KG1 (cell line): Measurements from ENCODE around the gene SARDH.

Experiments
- DNase-seq: peaks from one replicate; lab custom pipeline; 2025; lab: John Stamatoyannopoulos, UW

SARDH gene

DNA sequence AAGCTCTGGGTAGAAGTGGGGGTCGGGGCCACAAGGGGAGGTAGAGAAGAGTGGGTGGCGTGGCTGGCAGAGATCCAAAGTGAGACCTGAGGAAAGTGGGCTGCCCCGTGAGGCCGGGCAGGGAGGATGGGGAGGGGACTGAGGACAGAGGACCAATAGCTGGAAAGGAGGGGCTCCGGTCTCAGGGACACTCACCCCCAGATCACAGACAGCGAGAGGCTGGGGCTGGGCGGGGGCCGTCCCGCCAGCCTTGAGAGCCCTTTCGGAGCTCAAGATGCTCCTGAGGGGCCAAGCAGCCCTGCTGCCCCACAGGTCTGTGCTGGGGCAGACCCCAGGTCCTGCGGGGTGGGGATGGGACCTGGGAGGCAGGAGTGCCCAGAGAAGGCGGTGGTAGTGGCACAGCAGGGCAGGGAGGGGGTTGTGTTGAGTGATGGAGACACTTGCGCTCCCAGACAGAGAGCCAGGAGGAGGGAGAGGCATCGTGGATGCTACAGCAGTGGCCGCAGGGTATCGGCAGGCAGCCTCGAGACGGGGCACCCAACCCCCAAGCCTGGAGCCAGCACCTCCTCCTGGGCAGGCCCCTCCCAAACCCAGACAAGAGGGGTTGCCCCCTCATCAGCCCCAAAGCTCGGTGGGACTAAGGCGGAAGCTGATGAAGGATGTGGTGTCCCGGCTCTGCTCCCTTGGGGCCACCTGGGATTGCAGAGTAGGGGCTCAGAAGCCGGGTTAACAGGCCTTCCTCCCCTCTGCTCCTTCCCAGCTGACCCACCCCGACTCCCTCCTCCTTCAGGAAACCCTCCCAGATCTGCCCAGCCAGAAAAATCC, 3.4 kb downstream of the SARDH start:
- no peak for DNase-seq

DNA sequence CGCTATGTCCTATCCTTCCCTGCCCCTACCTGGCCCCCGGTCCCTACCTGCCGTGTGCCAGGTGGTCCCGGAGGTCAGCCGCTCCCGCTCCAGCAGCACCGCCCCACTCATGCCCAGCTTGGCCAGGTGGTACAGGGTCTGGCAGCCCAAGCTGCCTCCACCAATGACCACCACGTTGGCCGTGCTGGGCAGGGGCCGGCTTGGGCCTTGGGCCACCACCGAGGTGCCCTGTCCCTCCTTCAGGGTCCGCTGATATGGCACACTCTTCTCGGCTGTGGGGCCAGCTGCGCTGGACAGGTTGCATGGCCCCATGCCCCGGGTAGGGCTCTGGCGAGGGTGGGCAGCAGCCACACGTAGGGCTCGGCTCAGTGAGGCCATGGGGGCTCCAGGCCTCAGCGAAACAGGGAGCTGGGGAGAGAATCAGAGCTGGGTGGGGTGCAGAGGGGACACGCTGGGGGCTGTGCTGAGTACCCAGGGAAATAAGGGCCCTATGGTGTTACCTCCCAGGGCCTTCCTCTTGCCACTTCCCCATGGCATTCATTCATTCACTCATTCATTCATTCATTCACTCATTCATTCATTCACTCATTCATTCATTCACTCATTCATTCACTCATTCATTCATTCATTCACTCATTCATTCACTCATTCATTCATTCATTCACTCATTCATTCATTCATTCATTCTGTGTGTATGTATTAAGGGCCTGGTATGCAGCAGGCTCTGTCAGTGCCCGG, 4.2 kb downstream of the SARDH start:
- DNase-seq = no peak

DNA sequence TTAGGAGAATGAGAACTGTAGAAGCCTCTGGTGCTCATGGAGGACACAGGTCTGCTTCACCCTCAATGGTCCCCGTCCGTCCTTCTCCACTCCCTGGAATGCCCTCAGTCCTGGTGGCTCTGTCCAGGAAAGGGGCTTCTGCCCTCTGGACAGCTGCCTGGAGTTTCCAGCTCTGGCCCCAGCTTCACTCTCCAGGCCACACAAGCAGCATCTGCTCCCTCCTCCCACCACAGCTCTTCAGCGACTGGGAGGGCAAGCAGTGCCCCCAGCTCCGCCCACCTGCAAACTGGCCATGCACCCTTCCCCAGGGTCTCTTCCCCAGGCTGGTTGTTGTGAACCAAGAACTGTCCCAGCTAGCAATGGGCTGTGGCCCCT, 4.7 kb downstream of the SARDH start:
- DNase-seq = no peak

DNA sequence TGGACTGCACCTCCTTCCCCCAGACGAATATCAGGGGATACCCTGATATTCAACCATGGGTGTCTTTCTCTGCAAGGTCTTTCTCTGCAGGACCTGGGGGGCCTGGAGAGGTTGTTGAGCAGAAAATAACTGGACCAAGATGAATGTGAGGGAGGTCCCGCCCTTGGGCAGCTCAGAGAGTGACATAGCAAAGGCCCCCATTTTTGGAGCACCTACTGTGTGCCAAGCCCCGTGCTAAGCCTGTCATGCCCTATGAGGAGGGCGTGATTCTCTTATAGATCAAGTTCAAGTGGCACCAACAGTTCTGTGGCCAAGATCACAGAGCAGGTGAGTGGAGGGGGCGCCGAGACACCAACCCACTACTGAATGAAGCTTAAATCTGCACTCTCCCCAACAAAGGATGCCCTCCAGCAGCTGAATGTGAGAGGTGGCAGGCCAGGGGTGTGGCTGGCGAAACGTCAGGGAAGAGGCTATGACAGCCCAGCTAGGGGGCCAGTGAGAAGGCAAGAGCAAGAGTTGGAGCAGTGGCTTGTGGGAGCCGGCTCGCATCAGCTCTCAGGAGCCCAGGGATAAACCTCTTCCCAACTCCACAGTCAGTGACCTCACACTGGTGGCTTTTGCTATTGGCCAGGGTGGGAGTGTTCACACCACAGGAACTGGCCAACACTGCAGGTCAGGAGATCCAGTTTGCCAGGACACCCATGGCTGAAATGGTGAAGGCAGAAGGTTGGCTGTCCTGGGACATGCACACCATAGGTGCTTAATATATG, 5.3 kb downstream of the SARDH start:
- no peak for DNase-seq

DNA sequence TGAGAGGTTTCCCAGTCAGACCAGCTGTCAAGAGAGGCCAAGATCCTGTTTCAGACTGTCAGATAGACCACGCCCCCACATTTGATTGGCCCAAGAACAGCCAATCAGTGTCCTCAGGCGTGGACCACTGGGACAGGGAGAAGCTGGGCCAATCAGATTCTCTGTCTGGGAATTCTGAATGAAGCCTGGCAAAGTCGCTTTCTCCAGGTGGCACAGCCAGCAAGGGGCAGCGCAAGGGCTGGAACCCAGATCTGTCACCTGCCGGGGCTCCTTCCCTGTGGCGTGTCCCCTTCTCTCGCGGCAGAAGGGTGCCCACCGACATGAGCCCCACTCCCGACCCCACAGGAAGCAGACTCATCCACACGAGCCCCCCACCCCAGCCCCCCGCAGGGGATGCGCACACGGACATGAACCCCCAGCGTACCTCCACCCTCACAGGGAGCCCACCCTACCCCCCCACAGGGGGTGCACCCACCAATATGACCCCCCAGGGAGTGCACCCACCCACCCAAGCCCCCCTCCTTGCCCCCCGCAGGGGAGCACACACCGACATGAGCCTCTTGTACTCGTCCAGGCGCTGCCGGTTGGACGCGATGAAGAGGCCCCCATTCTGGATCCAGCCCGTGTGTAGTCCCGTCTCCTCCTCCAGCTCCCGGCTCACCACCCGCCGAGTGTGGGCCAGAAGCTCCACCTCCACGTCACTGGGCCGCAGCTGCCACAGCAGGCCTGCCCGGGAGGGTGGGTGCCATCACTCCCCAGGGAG, 6.1 kb downstream of the SARDH start:
- no peak for DNase-seq

DNA sequence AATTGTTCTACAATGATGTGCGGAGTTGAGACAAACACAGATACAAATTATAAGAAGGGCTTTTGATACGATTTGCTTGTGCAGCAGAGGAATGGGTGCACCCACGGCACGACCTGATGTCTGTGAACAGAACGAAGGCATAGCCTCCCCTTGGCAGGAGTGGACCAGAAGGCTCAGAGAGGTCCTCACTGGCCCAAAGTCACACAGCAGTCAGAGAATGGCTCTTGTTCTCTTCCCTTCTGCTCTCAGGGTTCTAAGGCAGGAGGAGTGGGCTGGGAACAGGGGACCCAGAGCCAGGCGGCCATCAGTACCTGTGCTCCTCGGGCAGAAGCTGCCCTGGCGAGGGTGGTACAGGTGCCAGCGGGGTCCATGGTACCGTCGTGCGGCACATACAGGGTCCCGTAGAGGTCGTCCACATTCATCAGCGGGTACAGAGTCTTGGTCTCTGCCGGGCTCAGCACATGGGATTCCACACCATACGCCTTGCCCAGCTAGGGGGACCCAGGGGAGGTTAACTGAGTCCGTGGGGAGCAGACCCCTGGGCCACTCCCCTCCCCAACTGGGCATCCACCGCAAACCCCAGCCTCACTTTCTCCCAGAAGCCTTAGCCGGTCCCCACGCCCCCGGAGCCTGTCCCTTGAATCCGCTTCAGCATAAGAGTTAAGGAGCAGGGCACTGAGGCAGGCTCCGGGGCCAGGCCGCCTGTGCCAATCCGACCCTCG, 7.0 kb downstream of the SARDH start:
- no peak for DNase-seq

DNA sequence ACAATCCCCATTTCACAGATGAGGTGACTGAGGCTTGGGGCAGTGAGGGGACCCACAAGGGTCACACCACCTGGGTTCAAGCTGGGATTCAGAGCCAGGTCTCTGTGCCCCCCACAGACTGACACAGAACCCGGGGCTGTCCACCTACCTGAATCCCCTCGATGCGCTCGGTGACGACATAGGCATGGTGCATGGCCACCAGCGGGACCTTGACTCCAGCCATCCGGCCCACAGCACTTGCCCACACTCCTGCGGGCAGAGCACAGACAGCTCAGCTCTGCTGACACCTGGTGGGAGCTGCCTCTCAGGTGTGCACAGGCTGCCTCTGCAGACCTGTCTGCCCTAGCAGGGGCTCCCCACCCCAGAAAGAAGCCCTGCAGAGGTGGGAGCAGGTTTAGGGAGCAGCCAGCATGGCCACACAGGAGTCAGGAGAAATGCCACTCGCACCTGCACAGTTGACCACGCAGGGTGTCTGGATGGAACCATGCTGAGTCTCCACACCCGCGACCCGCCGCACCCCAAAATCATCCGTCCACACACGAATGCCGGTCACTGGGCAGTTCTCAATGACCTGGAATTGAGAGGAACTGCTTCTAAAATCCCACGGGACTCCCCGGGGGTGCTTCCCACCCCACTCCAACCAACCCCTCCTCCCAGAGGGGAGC, 8.4 kb downstream of the SARDH start:
- DNase-seq = no peak

DNA sequence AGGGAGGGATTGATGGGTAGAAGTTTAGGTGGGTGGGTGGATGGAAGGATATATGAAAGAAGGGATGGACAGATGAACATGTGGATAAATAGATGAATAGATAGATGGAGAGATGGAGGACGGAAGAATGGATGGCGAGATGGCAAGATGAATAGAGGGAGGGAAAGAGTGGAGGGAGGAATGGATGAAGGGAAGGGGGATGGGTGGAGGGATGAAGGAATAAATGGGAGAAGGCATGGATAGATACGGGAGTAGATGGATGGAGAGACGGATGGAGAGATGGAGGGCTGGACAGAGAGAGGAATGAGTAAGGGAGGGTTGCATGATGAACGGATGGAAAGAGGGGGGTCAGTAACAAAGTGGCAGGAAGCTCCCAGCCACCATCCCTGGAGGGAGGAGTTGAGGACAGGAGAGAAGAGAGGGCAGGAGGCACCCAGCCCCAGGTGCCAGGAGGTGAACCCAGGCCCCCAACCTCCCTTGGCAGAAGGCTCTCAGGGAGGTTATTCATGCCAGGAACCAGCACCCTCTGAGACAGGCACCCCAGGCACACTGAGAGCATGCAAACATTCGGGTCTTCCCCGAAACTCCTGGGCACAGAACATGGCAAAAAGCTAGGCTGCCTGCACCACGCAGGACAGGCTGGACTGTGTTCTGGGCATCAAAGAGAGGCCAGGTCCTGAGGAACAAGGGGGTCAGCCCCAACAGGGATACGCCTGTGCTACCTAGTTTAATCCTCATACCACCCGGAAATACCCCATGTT, 9.1 kb downstream of the SARDH start:
- no peak for DNase-seq

DNA sequence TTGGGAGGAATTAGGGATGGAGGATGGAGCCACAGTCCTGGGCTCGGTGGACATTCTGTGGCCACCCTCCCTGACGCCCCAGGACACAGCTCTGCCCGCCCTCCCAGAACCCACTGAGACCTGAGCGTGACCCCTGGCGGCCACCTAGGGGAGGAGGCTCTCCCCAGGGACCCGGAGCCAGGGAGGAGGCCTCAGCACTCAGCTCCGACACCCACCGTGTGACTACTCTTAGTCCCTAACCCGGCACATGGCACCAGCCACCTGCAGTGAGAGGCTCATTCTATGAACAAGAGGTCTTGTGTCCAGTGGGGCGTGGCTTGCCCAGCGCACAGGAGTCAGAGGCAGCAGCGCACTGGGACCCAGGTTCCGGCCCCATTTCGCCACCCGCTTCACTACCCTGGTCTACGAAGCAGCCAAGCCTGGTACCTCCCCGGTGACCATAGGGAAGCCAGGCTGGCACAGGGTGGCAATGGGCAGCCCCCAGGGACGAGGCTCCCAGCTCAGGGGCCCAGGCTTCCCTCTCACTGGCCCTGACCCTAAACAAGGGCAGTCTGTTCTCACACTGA, 10.2 kb downstream of the SARDH start:
- DNase-seq = no peak

DNA sequence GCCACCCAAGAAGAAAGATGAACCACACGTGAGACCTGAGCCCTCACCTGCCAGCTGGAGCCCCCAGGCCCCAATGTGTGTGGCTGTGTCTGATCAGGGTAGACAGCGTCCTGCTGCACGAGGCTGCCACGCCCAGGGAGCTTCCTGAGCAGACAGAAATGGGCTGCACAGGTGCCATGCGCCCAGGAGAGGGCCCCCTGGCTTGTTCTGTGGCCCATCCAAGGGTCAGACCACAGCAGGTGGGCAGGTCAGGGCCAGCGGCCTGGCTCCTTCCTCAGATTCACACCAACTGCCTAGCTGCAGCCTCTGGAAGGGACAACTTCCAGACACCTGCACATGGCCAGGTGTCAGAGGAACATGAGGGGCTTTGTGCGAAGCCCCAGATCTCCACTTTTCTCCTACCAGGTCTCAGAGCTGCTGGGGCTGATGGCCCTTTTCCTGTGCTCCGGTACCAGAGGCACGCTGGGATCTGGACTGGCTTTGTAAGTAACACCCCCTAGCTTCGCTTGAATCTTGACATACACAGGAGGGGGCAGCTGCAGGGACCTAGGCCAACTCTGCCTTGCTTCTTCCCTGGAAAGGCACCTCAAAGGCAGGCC, 10.8 kb downstream of the SARDH start:
- DNase-seq = no peak

DNA sequence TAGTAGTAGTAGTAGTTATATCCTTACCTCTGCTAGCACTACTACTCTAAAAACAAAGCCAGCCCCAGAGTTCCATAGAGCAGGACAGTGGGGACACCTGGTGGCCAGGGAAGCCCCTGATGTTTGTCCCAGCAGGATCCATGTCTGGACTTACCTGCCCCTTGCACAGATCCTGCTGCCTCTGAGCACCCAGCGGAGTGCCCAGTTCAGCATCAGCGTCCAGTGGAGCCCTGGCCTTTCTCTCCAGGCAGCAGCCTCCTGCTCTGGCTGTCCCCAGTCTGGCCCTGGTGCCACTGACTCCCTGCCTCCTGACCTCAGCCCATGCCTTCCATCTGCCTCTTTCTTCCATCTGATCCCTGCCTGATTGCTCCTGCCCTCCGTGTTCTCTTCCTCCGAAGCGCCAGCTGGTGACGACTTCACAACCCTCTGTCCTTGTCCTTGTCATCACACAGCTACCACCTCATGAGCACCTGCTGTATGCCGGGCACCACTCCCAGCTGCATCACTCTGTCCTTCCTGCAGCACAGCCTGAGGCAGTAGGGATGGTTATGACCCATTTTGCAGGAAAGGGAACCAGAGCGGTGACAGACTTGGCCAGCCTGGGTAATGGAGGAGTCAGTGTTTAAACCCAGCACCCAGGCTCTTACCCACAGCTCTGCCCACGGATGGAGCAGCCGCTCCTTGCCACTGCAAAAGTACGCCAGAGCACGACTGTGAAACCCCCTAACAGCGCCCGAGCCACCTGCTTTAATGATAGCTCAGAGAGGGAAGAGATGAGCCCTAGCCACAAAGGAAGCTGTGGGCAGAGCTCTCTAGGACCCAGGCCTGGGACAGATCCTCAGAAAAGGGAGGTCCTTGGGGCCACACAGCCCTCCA, 11.5 kb downstream of the SARDH start:
- DNase-seq = peak; percentile 11

DNA sequence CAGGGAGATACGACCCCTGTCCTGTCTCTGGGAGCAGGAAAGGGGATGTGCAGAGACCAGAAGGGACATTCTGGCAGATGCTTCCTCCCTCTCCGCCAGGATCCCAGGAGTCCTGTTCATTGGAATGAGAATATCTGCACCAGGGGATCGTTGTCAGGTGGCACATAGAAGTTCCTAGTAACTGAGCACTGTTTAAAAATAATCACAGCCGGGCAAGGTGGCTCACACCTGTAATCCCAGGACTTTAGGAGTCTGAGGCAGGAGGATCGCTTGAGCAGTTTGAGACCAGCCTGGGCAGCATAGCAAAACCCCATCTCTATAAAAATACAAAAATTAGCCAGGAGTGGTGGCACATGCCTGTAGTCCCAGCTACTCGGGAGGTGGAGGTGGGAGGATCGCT, 12.3 kb downstream of the SARDH start:
- DNase-seq = no peak

DNA sequence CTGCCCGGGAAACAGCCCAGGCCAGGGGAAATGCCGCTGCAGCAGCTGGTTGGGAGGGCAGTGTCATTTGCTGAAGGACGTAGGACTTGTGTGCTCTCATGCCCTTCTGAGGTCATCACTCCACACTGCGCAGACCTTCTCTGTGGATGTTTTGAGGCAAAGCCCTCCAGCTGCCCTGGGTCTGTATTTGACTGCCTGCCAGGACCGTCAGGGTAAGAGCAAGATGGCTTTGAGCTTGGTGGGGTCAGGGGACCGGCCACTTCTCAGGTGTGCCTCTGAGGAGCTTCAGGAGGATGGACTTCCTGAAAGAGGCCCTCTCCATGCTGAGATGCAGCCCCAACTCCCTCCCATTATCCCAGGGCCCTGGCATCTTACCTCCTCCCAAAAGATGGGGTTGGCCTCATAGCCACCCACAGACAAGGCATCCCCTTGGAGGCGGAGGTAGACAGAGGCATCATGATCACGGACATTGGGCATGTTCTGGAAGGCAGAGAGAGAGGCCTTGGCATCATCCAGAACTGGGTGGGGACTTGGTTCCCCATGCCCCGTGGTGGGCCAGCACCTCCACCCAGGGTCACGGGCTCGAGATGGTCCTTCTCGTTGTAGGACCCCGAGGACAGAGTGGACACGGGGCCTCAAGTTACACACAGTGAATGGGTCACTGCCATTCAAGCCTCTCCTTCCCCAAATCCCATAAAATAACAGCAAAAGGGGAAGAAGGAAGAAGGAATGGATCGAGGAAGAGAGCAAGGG, 19.4 kb downstream of the SARDH start:
- DNase-seq = no peak

DNA sequence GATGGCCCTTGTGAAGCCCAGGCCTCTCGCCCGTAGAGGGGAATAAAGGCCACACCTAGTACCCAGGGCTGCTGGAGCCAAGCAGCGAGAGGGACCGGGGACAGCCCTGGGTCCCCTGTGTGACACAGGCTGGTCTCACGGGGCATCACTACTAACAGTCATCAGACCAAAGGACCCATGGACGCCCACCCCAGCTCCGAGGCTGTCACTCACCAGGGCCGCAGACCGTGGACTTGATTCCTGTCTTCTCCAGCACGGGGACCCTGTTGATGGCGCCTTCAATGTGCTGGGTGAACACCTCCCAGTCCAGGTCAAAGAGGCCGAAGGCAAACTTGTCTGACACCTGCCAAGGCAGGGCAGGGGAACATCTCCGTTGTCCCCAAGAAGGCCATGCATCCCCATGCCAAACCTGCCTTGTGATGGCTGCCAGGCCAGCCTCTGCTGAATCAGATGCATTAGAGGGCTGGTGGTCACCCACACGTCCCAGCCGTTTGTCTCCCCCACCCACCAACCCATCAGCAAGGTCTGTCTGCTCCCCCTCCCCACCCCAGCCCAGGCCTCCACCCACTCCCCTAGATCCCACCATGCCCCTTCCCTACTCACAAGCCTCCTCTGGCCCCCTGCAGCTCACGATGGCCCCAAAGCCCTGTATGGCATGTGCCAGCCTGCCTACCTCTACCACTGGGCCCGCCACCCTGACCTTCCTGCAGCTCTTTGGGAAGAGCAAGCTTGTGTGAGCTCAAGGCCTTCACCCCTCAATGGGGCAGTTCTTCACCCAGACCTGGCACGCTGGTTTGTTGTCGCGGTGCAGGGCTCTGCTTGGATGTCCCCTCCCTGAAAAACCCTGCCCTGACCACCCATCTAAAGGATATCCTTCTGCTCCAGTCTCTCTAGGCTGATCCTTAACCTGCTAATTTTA, 20.8 kb downstream of the SARDH start:
- no peak for DNase-seq

DNA sequence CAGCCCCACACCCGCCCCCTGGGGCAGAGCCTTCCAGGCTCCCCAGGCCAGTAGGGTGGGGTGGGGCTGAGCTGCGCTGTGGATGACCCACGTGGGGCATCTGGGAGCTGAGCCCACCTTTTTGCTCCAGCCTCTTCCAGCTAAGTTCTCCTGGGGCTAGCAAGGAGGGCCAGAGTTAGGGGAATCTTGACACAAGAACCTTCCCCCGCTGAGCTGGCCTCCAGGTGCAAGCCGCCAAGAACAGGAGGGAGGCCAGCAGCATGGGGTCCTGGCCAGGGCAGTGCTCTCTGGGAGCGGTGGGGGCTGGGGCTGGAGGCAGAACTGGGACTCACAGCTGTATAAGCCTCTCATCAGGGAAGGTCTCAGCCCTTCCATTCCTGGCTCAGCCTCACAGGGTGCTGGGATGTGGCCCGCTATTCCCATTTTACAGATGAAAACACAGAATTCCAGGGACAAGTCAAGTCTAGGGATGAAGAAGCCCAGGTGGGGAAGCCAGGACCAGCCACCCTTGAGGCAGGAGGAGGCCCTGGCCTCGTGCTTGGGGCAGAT, 21.5 kb downstream of the SARDH start:
- no peak for DNase-seq

DNA sequence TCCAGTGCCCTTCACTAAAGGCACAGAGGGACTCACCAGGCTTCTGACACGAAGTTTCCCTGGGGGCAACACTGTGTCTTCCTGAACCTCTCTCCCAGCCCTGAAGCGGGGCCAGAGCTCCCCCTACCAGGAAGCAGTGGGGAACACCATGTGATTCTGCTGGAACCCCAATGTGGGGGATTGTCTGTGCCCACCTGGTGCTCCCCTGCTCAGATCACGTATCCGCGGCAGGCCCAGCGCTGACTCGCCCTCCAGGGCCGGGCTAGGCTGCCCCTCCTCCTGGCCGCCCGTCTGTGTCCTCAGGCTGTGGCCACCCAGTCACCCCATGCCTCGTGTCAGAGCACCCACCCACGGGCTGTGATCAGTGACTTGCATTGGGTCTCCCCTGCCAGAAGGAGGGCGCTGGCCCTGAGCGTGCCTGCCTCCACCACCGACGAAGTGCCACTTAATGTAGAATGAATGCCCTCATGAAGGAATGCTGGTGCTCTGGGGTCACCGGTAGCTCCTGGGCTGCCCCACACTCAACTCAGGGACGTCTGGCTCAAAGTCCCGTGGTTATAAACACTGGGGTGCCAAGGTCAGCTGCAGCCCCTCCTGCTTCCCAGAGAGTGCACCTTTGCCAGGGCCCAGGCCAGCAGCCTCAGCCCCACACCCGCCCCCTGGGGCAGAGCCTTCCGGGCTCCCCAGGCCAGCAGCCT, 22.1 kb downstream of the SARDH start:
- DNase-seq = no peak
